Smooth muscle cell of the coronary artery (primary cell): ENCODE measurements around the gene GARRE1. TPM values are rescaled to one million over a fixed set of nuclear protein-coding genes. Genes with fewer than 3 reads are reported as not detected.

Experiments used
- total RNA-seq: library from RNA; depleted of rRNA; stranded (reverse); fragments of >200 nt; gene quantifications from 2 replicates; pipeline ENCODE4 v1.2.3, GENCODE V29; 2014; ENCODE audit warnings: low replicate concordance

The GARRE1 gene
- total RNA-seq, result 5.5 and 16.9 TPM in 2 replicates

GRCh38 chr19:34254046-34254697 is at the start of gene GARRE1:
Gene GARRE1 (plus strand): TSS chr19:34254554. CDS start chr19:34300474, 45,920 bp downstream.

Other genes starting within 250 kb of the GARRE1 start
- 130 and 137 TPM in 2 replicates for gene LSM14A, start 82.0 kb upstream of the GARRE1 start, total RNA-seq
- 171 and 208 TPM in 2 replicates for gene GPI, start 110.6 kb downstream of the GARRE1 start, total RNA-seq
- gene PDCD2L, start 149.8 kb downstream of the GARRE1 start, total RNA-seq, result 6.1 and 9.5 TPM in 2 replicates
- 115 and 121 TPM in 2 replicates for gene UBA2, start 173.8 kb downstream of the GARRE1 start, total RNA-seq
- gene WTIP, start 227.2 kb downstream of the GARRE1 start, total RNA-seq, result 52.2 and 91.4 TPM in 2 replicates